ENCODE results near the gene MYL2.

Gene MYL2

GRCh38 chr12:110906985-110907384 lies 13.4 kb downstream of the MYL2 start:
- in situ Hi-C loops (cut with HindIII; ENCODE audit: low pct_ligation_motif_present, low pct_unique_long_range_greater_than_20kb, low sequenced_read_pairs), result no loop called here
- DNase-seq, result no peak

- DNase-seq, result no peak
- in situ Hi-C loops (cut with HindIII; ENCODE audit: low pct_ligation_motif_present, low pct_unique_long_range_greater_than_20kb, low sequenced_read_pairs), result no loop called here
These were observed 13.9 kb downstream of the MYL2 start for GRCh38 chr12:110906516-110906915.

GRCh38 chr12:110906083-110906482 lies 14.3 kb downstream of the MYL2 start:
- DNase-seq, result no peak
- in situ Hi-C loops (cut with HindIII; ENCODE audit: low pct_ligation_motif_present, low pct_unique_long_range_greater_than_20kb, low sequenced_read_pairs), result no loop called here

- in situ Hi-C loops (cut with HindIII; ENCODE audit: low pct_ligation_motif_present, low pct_unique_long_range_greater_than_20kb, low sequenced_read_pairs), result no loop called here
- no peak for DNase-seq
These were observed 16.9 kb downstream of the MYL2 start for GRCh38 chr12:110903511-110903910.

- in situ Hi-C loops (cut with HindIII; ENCODE audit: low pct_ligation_motif_present, low pct_unique_long_range_greater_than_20kb, low sequenced_read_pairs), result no loop called here
- DNase-seq, result no peak
These were observed 19.0 kb downstream of the MYL2 start for GRCh38 chr12:110901401-110901800.

GRCh38 chr12:110896559-110896958 lies 23.8 kb downstream of the MYL2 start:
- in situ Hi-C loops (cut with HindIII; ENCODE audit: low pct_ligation_motif_present, low pct_unique_long_range_greater_than_20kb, low sequenced_read_pairs), result no loop called here
- no peak for DNase-seq

GRCh38 chr12:110893956-110894355 lies 26.4 kb downstream of the MYL2 start:
- DNase-seq, result no peak
- in situ Hi-C loops (cut with HindIII; ENCODE audit: low pct_ligation_motif_present, low pct_unique_long_range_greater_than_20kb, low sequenced_read_pairs), result no loop called here

- in situ Hi-C loops (cut with HindIII; ENCODE audit: low pct_ligation_motif_present, low pct_unique_long_range_greater_than_20kb, low sequenced_read_pairs), result no loop called here
These were observed 31.0 kb downstream of the MYL2 start for GRCh38 chr12:110889361-110889760.

GRCh38 chr12:110888256-110888991 lies 32.0 kb downstream of the MYL2 start:
- in situ Hi-C loops (cut with HindIII; ENCODE audit: low pct_ligation_motif_present, low pct_unique_long_range_greater_than_20kb, low sequenced_read_pairs), result no loop called here
- no peak for DNase-seq

More at GRCh38 chr12:110889361-110889760, 31.0 kb downstream of the MYL2 start:
- no peak for DNase-seq

GRCh38 chr12:110885152-110885840 lies 35.1 kb downstream of the MYL2 start:
- no peak for DNase-seq
- in situ Hi-C loops (cut with HindIII; ENCODE audit: low pct_ligation_motif_present, low pct_unique_long_range_greater_than_20kb, low sequenced_read_pairs), result no loop called here

GRCh38 chr12:110883251-110883650 lies 37.1 kb downstream of the MYL2 start:
- DNase-seq, result no peak
- in situ Hi-C loops (cut with HindIII; ENCODE audit: low pct_ligation_motif_present, low pct_unique_long_range_greater_than_20kb, low sequenced_read_pairs), result no loop called here

- no peak for DNase-seq
- in situ Hi-C loops (cut with HindIII; ENCODE audit: low pct_ligation_motif_present, low pct_unique_long_range_greater_than_20kb, low sequenced_read_pairs), result no loop called here
These were observed 39.7 kb downstream of the MYL2 start for GRCh38 chr12:110880651-110881050.

- DNase-seq, result no peak
- in situ Hi-C loops (cut with HindIII; ENCODE audit: low pct_ligation_motif_present, low pct_unique_long_range_greater_than_20kb, low sequenced_read_pairs), result no loop called here
These were observed 45.6 kb downstream of the MYL2 start for GRCh38 chr12:110874781-110875180.

- in situ Hi-C loops (cut with HindIII; ENCODE audit: low pct_ligation_motif_present, low pct_unique_long_range_greater_than_20kb, low sequenced_read_pairs), result no loop called here
These were observed 46.0 kb downstream of the MYL2 start for GRCh38 chr12:110874351-110874750.

GRCh38 chr12:110872100-110872499 lies 48.3 kb downstream of the MYL2 start:
- in situ Hi-C loops (cut with HindIII; ENCODE audit: low pct_ligation_motif_present, low pct_unique_long_range_greater_than_20kb, low sequenced_read_pairs), result no loop called here
- no peak for DNase-seq

More at GRCh38 chr12:110874351-110874750, 46.0 kb downstream of the MYL2 start:
- DNase-seq, result no peak

- in situ Hi-C loops (cut with HindIII; ENCODE audit: low pct_ligation_motif_present, low pct_unique_long_range_greater_than_20kb, low sequenced_read_pairs), result no loop called here
- DNase-seq, result no peak
These were observed 50.6 kb downstream of the MYL2 start for GRCh38 chr12:110869803-110870202.

- no peak for DNase-seq
- in situ Hi-C loops (cut with HindIII; ENCODE audit: low pct_ligation_motif_present, low pct_unique_long_range_greater_than_20kb, low sequenced_read_pairs), result no loop called here
These were observed 51.4 kb downstream of the MYL2 start for GRCh38 chr12:110869026-110869425.

GRCh38 chr12:110865521-110865920 lies 54.9 kb downstream of the MYL2 start:
- in situ Hi-C loops (cut with HindIII; ENCODE audit: low pct_ligation_motif_present, low pct_unique_long_range_greater_than_20kb, low sequenced_read_pairs), result no loop called here
- no peak for DNase-seq

GRCh38 chr12:110863161-110863560 lies 57.2 kb downstream of the MYL2 start:
- DNase-seq, result no peak
- in situ Hi-C loops (cut with HindIII; ENCODE audit: low pct_ligation_motif_present, low pct_unique_long_range_greater_than_20kb, low sequenced_read_pairs), result no loop called here

GRCh38 chr12:110862329-110862728 lies 58.0 kb downstream of the MYL2 start:
- in situ Hi-C loops (cut with HindIII; ENCODE audit: low pct_ligation_motif_present, low pct_unique_long_range_greater_than_20kb, low sequenced_read_pairs), result no loop called here
- no peak for DNase-seq

Data from ACHN (cell line).